Measurements from ENCODE around the gene PDGFD. TPM values are rescaled to one million over a fixed set of nuclear protein-coding genes. Genes with fewer than 3 reads are reported as not detected.
A peak's percentile ranks its signal among the peaks of the same experiment; 100 is the strongest.

The PDGFD gene
- polyA plus RNA-seq, 1 of the 3 experiments (the other 2 are of a cell fraction): 4.8 TPM

DNA sequence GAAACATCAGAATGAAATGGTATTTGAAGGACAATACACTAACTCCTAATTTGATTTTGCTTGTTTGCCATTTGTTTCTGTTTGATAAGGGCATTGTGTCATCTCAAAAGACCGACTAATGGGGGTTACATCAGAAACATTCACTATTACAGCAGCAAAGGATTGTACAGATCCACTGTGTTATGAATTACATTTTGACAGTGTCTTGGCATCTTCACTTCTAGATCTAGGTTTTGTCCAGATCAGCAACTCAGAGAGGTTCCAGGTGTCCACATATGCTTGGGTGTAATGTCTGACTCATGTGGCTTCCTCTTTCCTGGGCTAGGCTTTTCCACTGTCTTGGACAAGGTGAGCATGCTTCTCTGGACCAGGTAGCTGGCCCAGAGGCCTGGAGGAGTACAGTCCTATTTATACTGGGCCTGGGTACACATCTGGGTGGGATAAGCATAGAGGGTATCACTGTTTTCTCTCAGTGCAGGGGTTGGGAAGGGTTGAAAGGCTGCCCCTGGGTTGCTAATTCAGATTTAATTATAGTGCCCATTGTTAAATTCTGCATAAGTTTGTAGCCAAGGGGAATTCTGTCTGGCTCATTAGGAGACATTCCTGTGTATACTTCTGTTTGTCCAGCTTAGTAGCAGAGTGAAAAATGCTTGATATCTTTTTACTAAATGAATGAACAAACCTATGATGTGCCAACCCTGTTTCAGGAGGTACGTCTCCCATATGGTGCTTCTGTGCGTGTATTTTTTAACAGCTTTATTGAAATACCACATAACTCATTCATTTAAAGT is 103.7 kb downstream of the PDGFD start:
- 73% methylated on average over 3 of the region's 3 CpGs for WGBS (ENCODE audit: low lambda C conversion rate)
- Histone ChIP-seq H3F3A (replicated peaks; ENCODE audit: insufficient read depth) (no peaks in the 10 kb centered on the region), H3K79me2 (ENCODE audit: insufficient read depth) (no peaks in the 10 kb centered on the region), H3K9ac (no peak overlapping the region), H3K4me1 (ENCODE audit: control insufficient read depth in 1 of 2, insufficient read depth in 2 of 2, low read depth in 1 of 2, low read length in 1 of 2) (peaks cover 0 to 9% of the 10 kb centered on the region in 2 experiments; a peak in 2 of 4 replicates), H3K4me2 (no peak overlapping the region), H4K20me1 (ENCODE audit: insufficient read depth) (no peaks in the 10 kb centered on the region), H3K36me3 (replicated peaks in 1 of 2; ENCODE audit: control insufficient read depth in 1 of 2, insufficient read depth in 2 of 2, low read length in 1 of 2) (no peaks in the 10 kb centered on the region), H3K9me2 (no peaks in the 10 kb centered on the region), H2AFZ (ENCODE audit: low read depth) (no peak overlapping the region), H3K27ac (ENCODE audit: low read depth in 2 of 2, low read length in 1 of 2) (peak overlapping the region in 1 of 2 experiments; percentile 90; a peak in 2 of 4 replicates), H3K27me3 (ENCODE audit: insufficient read depth) (no peaks in the 10 kb centered on the region), H3K4me3 (ENCODE audit: low read depth in 2 of 2, low read length in 1 of 2) (no peak overlapping the region), H3K9me3 (no peaks in the 10 kb centered on the region)
- peak; percentile 48 for DNase-seq
- POLR2A ChIA-PET: no interaction called here
- CTCF ChIA-PET: interaction anchor here (1.0 kb wide), 1 partner anchor 104 kb away, joined by 4 read pairs; the partner anchor contains the start of gene PDGFD
- peak; percentile 42; the same call in 1 of the 2 replicates for TF ChIP-seq MXI1 (IDR thresholded peaks at IDR 0.05; ENCODE audit: low read depth, low read length)
- peak; percentile 75 for TF ChIP-seq FOXJ3 (CRISPR knock-in tag; IDR thresholded peaks at IDR 0.05)
- TF ChIP-seq SIN3A (IDR thresholded peaks at IDR 0.05; ENCODE audit: borderline replicate concordance, low read depth, low read length): no peak
- TF ChIP-seq FOXM1 (IDR thresholded peaks at IDR 0.05; ENCODE audit: low read depth): no peak
- TF ChIP-seq, protein P1, sequence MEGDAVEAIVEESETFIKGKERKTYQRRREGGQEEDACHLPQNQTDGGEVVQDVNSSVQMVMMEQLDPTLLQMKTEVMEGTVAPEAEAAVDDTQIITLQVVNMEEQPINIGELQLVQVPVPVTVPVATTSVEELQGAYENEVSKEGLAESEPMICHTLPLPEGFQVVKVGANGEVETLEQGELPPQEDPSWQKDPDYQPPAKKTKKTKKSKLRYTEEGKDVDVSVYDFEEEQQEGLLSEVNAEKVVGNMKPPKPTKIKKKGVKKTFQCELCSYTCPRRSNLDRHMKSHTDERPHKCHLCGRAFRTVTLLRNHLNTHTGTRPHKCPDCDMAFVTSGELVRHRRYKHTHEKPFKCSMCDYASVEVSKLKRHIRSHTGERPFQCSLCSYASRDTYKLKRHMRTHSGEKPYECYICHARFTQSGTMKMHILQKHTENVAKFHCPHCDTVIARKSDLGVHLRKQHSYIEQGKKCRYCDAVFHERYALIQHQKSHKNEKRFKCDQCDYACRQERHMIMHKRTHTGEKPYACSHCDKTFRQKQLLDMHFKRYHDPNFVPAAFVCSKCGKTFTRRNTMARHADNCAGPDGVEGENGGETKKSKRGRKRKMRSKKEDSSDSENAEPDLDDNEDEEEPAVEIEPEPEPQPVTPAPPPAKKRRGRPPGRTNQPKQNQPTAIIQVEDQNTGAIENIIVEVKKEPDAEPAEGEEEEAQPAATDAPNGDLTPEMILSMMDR (IDR thresholded peaks at IDR 0.05): no peak
- no peak for TF ChIP-seq ELF1 (IDR thresholded peaks at IDR 0.05)
- TF ChIP-seq TEAD4 (IDR thresholded peaks at IDR 0.05; ENCODE audit: borderline replicate concordance, insufficient read depth): no peak
- TF ChIP-seq GATA2 (CRISPR knock-in tag; IDR thresholded peaks at IDR 0.05): peak; percentile 80
- TF ChIP-seq SMC3 (IDR thresholded peaks at IDR 0.05; ENCODE audit: low read depth, low read length): no peak
- peak in 1 of 2 experiments; percentile 92; a peak in 2 of 4 replicates for TF ChIP-seq EP300 (IDR thresholded peaks at IDR 0.05; ENCODE audit: borderline replicate concordance in 1 of 2, low read depth in 1 of 2, low read length in 1 of 2)
- TF ChIP-seq TAF1 (IDR thresholded peaks at IDR 0.05; ENCODE audit: borderline replicate concordance, low read depth, low read length): no peak
- no peak for TF ChIP-seq FOSL2 (IDR thresholded peaks at IDR 0.05; ENCODE audit: borderline replicate concordance, low read depth)
- TF ChIP-seq RCOR1 (IDR thresholded peaks at IDR 0.05; ENCODE audit: low read length): peak; percentile 93
- TF ChIP-seq RAD21 (IDR thresholded peaks at IDR 0.05; ENCODE audit: low read length): no peak
- TF ChIP-seq MEF2A (IDR thresholded peaks at IDR 0.05; ENCODE audit: borderline replicate concordance, low read depth): no peak
- no peak for TF ChIP-seq REST (IDR thresholded peaks at IDR 0.05; ENCODE audit: low read depth, low read length)
- TF ChIP-seq RXRA (IDR thresholded peaks at IDR 0.05; ENCODE audit: borderline replicate concordance, low read depth): no peak
- no peak for TF ChIP-seq IRF3 (IDR thresholded peaks at IDR 0.05; ENCODE audit: low read depth, low read length)
- TF ChIP-seq, protein P2, sequence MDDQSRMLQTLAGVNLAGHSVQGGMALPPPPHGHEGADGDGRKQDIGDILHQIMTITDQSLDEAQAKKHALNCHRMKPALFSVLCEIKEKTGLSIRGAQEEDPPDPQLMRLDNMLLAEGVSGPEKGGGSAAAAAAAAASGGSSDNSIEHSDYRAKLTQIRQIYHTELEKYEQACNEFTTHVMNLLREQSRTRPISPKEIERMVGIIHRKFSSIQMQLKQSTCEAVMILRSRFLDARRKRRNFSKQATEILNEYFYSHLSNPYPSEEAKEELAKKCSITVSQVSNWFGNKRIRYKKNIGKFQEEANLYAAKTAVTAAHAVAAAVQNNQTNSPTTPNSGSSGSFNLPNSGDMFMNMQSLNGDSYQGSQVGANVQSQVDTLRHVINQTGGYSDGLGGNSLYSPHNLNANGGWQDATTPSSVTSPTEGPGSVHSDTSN (IDR thresholded peaks at IDR 0.05): no peak
- no peak for TF ChIP-seq YY1 (IDR thresholded peaks at IDR 0.05; ENCODE audit: low read depth)
- TF ChIP-seq EZH2phosphoT487 (IDR thresholded peaks at IDR 0.05; ENCODE audit: borderline replicate concordance, low read depth): no peak
- TF ChIP-seq TCF12 (IDR thresholded peaks at IDR 0.05): 0 out of 2 replicates have a peak, but pooled peaks have one; percentile 25
- peak; percentile 61 for TF ChIP-seq CHD2 (IDR thresholded peaks at IDR 0.05; ENCODE audit: low read length, partially characterized antibody)
- TF ChIP-seq JUND (IDR thresholded peaks at IDR 0.05): no peak
- no peak for TF ChIP-seq NFIC (IDR thresholded peaks at IDR 0.05; ENCODE audit: borderline replicate concordance)
- no peak for TF ChIP-seq NRF1 (IDR thresholded peaks at IDR 0.05; ENCODE audit: low read depth, low read length)
- no peak for TF ChIP-seq GABPA (IDR thresholded peaks at IDR 0.05; ENCODE audit: low read depth)
